Activated T-helper 1 cell treated with anti-CD3 and anti-CD28 coated beads, Interleukin-12 subunit alpha, Interleukin-12 subunit beta, Interleukin-2, Interleukin-4 antibody, amounts not matched to agents 30 ng/mL and 10 ng/mL and 1 ng/mL, durations not matched to agents 14 hours and 24 hours and 36 hours (primary cell): Measurements from ENCODE around the gene DENND1B. TPM values are rescaled to one million over a fixed set of nuclear protein-coding genes. Genes with fewer than 3 reads are reported as not detected.
"Not testable (repeated sequence)": the region's sequence is repeated elsewhere in the genome, so short reads cannot be mapped to it uniquely, and the experiment has no call there.

ENCODE experiments used
- DNase-seq: peaks from one replicate; pipeline ENCODE4 v3.0.0; 2021; ENCODE audit warnings: low spot score
- H3K27ac Mint-ChIP-seq: one replicate; pipeline ENCODE4 v1.8.0; 2021; ENCODE audit warnings: mild to moderate bottlenecking, mixed read lengths
- H3K27me3 Mint-ChIP-seq: one replicate; pipeline ENCODE4 v1.8.0; 2022; ENCODE audit warnings: mild to moderate bottlenecking, moderate library complexity, mixed read lengths; ENCODE audit not compliant: insufficient read depth
- H3K36me3 Mint-ChIP-seq: one replicate; pipeline ENCODE4 v1.8.0; 2021; ENCODE audit warnings: low read depth, mixed read lengths
- H3K4me1 Mint-ChIP-seq: one replicate; pipeline ENCODE4 v1.8.0; 2021; ENCODE audit warnings: low read depth, mixed read lengths
- H3K4me3 Mint-ChIP-seq: one replicate; pipeline ENCODE4 v1.8.0; 2021; ENCODE audit warnings: mild to moderate bottlenecking, moderate library complexity, mixed read lengths
- H3K9me3 Mint-ChIP-seq: one replicate; pipeline ENCODE4 v1.8.0; 2021; ENCODE audit warnings: mixed read lengths
- intact Hi-C: fragments of 100-400 bp; cut with micrococcal nuclease; formaldehyde crosslinking; loops from one replicate; pipeline ENCODE4 v1.15.1; 2024
- total RNA-seq: library from RNA; stranded (reverse); gene quantifications from 2 replicates; pipeline ENCODE4 v1.2.3, GENCODE V29; 2022

Gene DENND1B
- total RNA-seq, 1 donor from 2014 or later = 16.5 TPM

DNA sequence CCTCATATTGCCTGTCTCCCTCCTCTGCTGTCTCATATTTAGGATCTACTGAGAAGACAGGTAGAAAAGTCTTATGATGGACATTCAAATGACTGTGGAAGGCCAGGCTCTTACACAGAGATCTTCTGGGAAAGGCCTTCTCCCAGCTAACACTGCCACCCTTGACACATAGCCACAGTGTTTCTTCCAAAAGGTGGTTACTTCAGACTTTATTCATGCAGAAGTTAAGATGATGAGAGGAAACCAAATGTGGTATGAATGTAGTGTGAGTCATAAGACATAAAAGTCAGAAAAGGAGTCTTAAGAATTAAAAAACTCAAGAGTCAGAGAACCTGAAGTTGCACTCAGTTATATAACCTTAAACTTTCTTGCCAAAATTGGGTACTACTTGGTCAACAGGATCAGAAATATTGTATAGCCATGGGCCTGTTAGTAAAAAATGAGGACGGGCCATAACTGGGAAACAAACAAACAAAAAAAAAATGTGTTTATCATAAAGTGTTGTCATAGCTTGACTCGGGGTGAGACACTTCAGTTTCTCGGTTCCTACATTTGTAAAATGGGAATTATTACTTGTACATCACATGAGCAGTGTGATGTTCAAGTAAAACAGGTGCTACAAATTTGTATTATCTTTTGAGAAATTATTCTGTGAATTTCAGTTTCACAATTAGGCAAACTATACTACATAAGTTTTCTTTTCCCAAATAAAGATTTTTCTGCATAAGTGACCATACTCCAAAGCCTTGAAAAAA is 1.2 kb upstream of the DENND1B start:
- Mint-ChIP-seq H3K36me3 (peaks cover 8% of the 10 kb centered on the region), H3K27me3 (no peaks in the 10 kb centered on the region), H3K4me3 (peak overlapping the region; percentile 82), H3K4me1 (peaks cover 67% of the 10 kb centered on the region), H3K9me3 (no peaks in the 10 kb centered on the region), H3K27ac (peak overlapping the region; percentile 95)
- peak; percentile 22 for DNase-seq
- intact Hi-C loops = loop anchor here (1.0 to 10.0 kb wide), 14 partner anchors 126 to 1398 kb away; partner anchors contain the start of genes ASPM, C1orf53 and NEK7

- Mint-ChIP-seq H3K27me3 (no peaks in the 10 kb centered on the region), H3K4me3 (peak overlapping the region; percentile 85), H3K36me3 (peaks cover 10% of the 10 kb centered on the region), H3K27ac (peak overlapping the region; percentile 79), H3K9me3 (no peaks in the 10 kb centered on the region), H3K4me1 (peaks cover 77% of the 10 kb centered on the region)
- intact Hi-C loops = loop anchor here (1.0 to 10.0 kb wide), 13 partner anchors 157 to 1400 kb away; partner anchors contain the start of genes ASPM and NEK7
- peak; percentile 18 for DNase-seq
Measured at GRCh38 chr1:197774466-197775281, 606 bp downstream of the DENND1B start.

- H3K27ac Mint-ChIP-seq = peak overlapping the region; percentile 79
- intact Hi-C loops = loop anchor here (10.0 kb wide), 4 partner anchors 629 to 1401 kb away; partner anchors contain the start of gene ASPM
- no peaks in the 10 kb centered on the region for H3K27me3 Mint-ChIP-seq
- H3K9me3 Mint-ChIP-seq = no peaks in the 10 kb centered on the region
- no peak for DNase-seq
- peak overlapping the region; percentile 85 for H3K4me3 Mint-ChIP-seq
- peaks cover 13% of the 10 kb centered on the region for H3K36me3 Mint-ChIP-seq
- peaks cover 77% of the 10 kb centered on the region for H3K4me1 Mint-ChIP-seq
Measured at GRCh38 chr1:197773856-197774255, 1.4 kb downstream of the DENND1B start.

- no peaks in the 10 kb centered on the region for H3K27me3 Mint-ChIP-seq
- H3K4me3 Mint-ChIP-seq = peak overlapping the region; percentile 85
- H3K9me3 Mint-ChIP-seq = no peaks in the 10 kb centered on the region
- H3K36me3 Mint-ChIP-seq = peaks cover 21% of the 10 kb centered on the region
- peaks cover 77% of the 10 kb centered on the region for H3K4me1 Mint-ChIP-seq
- H3K27ac Mint-ChIP-seq = no peak overlapping the region
- intact Hi-C loops = loop anchor here (10.0 kb wide), 4 partner anchors 627 to 1403 kb away; partner anchors contain the start of gene ASPM
- DNase-seq = no peak
Measured at GRCh38 chr1:197771904-197772556, 3.2 kb downstream of the DENND1B start.

- Mint-ChIP-seq H3K4me3 (no peak overlapping the region), H3K9me3 (no peaks in the 10 kb centered on the region), H3K36me3 (peaks cover 24% of the 10 kb centered on the region), H3K27me3 (no peaks in the 10 kb centered on the region), H3K27ac (no peak overlapping the region), H3K4me1 (peaks cover 71% of the 10 kb centered on the region)
- DNase-seq = no peak
- intact Hi-C loops = loop anchor here (10.0 kb wide), 4 partner anchors 627 to 1403 kb away; partner anchors contain the start of gene ASPM
Measured at GRCh38 chr1:197771386-197771785, 3.9 kb downstream of the DENND1B start.

DNA sequence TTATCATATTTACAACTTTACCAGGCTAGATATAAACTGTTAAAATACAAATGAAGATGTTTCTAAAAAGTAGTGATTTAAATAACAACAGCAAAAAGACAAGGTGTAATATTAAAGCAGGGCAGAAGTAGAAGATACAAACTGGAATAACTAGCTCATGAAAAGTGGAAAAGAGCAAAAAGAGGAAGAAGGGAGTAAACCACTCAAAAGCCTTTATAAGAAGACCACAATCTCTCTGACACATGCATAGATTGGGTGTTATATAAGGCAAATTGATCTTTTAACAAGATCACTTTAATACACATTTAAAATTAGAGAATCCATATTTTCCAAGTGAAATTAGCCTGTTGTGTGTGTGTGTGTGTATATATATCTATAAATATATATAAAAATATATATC is 5.0 kb downstream of the DENND1B start:
- no peak for DNase-seq
- Mint-ChIP-seq H3K9me3 (no peaks in the 10 kb centered on the region), H3K36me3 (peaks cover 29% of the 10 kb centered on the region), H3K4me3 (peak overlapping the region; percentile 28), H3K4me1 (peaks cover 63% of the 10 kb centered on the region), H3K27ac (no peak overlapping the region), H3K27me3 (no peaks in the 10 kb centered on the region)
- intact Hi-C loops = loop anchor here (10.0 kb wide), 4 partner anchors 625 to 1405 kb away; partner anchors contain the start of gene ASPM

DNA sequence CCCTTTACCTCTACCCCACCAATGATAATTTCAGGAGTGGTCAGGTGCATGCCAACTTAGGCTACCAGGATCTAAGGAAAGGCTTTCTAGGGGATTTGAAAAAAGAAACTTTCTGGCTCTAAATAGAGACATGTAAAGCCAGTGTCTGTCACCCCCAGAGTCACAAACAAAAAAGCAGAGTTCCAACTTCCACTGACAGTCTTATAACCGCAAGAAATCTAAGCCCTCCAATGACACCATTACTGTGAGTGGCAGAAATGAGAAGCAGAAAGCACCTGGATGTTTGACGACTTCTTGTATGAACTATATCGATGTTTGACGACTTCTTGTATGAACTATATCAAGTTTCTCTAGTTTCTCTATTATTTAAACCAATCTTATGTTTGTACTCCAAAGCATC is 6.0 kb downstream of the DENND1B start:
- DNase-seq = no peak
- Mint-ChIP-seq H3K36me3 (peaks cover 29% of the 10 kb centered on the region), H3K4me1 (peaks cover 62% of the 10 kb centered on the region), H3K27ac (no peak overlapping the region), H3K4me3 (no peak overlapping the region), H3K9me3 (no peaks in the 10 kb centered on the region), H3K27me3 (no peaks in the 10 kb centered on the region)
- intact Hi-C loops = no loop called here

DNA sequence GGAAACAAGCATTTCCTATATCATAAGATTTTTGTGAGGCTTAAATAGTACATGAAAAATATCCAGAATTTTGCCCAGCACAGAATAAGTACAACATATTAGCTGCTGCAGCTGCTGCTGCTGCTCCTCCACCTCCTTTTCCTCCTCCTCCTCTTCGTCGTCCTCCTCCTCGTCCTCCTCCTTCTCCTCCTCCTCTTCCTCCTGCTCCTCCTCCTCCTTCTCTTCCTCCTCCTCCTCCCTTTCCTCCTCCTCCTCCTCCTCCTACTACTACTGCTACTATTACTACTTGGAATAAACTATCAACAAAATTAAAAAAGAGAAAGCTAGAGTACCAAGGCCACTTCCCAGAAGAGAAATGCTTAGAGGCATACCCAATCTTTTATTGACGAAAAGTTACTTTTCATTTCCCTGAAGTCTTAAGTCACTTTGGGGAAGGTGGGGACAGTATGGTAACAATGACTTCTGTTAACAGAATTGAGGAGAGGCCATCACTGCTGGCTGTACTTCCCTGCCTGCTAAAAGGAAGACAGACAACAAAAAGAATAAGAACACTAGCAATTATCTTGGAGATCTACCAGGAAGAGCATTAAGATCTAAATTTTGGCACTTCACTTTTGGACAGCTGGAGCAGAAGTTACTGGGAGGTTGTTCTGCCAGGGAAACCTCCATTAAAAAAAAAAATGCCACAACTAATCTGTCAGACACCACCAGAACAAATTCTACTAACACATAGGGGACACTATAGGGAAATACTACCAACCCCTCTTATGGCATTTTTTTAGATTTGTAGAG is 7.1 kb downstream of the DENND1B start:
- H3K4me1 Mint-ChIP-seq = peaks cover 59% of the 10 kb centered on the region
- peaks cover 33% of the 10 kb centered on the region for H3K36me3 Mint-ChIP-seq
- intact Hi-C loops = no loop called here
- no peak overlapping the region for H3K4me3 Mint-ChIP-seq
- peak overlapping the region; percentile 53 for H3K27ac Mint-ChIP-seq
- no peaks in the 10 kb centered on the region for H3K27me3 Mint-ChIP-seq
- H3K9me3 Mint-ChIP-seq = no peaks in the 10 kb centered on the region
- no peak for DNase-seq

DNA sequence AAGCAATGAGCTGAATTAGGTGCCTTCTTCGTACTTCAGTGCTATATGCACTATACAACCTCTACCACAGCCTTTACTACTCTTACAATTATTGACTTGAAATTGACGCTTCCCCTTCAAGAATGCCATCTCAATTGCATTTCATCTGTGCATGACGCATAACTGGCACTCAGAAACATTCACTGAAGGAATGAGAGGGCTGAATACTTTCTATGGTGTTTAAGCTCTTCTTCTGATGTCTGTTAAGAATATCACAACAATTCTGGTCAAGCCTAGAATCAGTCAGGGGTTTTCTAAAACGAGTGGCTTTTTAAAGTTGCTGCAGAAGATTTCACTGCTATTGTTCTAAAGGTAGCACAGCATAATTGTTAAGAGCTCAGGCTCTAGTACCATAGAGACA is 11.5 kb downstream of the DENND1B start:
- DNase-seq = no peak
- H3K4me3 Mint-ChIP-seq = no peak overlapping the region
- no peaks in the 10 kb centered on the region for H3K27me3 Mint-ChIP-seq
- no peak overlapping the region for H3K27ac Mint-ChIP-seq
- H3K9me3 Mint-ChIP-seq = no peaks in the 10 kb centered on the region
- peaks cover 29% of the 10 kb centered on the region for H3K36me3 Mint-ChIP-seq
- H3K4me1 Mint-ChIP-seq = peaks cover 33% of the 10 kb centered on the region
- intact Hi-C loops = no loop called here

- H3K9me3 Mint-ChIP-seq = no peaks in the 10 kb centered on the region
- H3K4me3 Mint-ChIP-seq = no peak overlapping the region
- intact Hi-C loops = no loop called here
- no peaks in the 10 kb centered on the region for H3K27me3 Mint-ChIP-seq
- H3K36me3 Mint-ChIP-seq = peaks cover 27% of the 10 kb centered on the region
- peaks cover 28% of the 10 kb centered on the region for H3K4me1 Mint-ChIP-seq
- DNase-seq = no peak
- H3K27ac Mint-ChIP-seq = no peak overlapping the region
Measured at GRCh38 chr1:197763307-197763706, 12.0 kb downstream of the DENND1B start.

GRCh38 chr1:197761654-197762053 is 13.6 kb downstream of the DENND1B start:
- Mint-ChIP-seq H3K9me3 (no peaks in the 10 kb centered on the region), H3K4me1 (peaks cover 16% of the 10 kb centered on the region), H3K27me3 (no peaks in the 10 kb centered on the region), H3K27ac (no peak overlapping the region), H3K4me3 (no peak overlapping the region), H3K36me3 (peaks cover 18% of the 10 kb centered on the region)
- intact Hi-C loops = no loop called here
- DNase-seq = no peak

DNA sequence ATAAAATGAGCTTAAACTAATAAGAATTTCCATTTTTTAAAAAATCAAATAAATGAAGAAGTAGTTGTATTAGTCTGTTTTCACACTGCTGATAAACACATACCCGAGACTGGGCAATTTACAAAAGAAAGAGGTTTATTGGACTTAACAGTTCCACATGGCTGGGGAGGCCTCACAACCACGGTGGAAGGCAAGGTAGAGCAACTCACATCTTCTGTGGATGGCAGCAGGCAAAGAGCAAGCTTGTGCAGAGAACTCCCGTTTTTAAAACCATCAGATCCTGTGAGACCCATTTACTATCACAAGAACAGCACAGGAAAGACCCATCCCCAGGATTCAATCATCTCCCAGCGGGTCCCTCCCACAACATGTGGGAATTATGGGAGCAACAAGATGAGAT is 19.7 kb downstream of the DENND1B start:
- H3K9me3 Mint-ChIP-seq, DNase-seq, H3K4me3 Mint-ChIP-seq, intact Hi-C loops, H3K27ac Mint-ChIP-seq, H3K27me3 Mint-ChIP-seq, H3K4me1 Mint-ChIP-seq: not testable (repeated sequence)
- peaks cover 20% of the 10 kb centered on the region for H3K36me3 Mint-ChIP-seq
